GM21717 (cell line): Measurements from ENCODE around the gene LCE2C.
"Not testable (repeated sequence)": the region's sequence is repeated elsewhere in the genome, so short reads cannot be mapped to it uniquely, and the experiment has no call there.

Experiments
- ATAC-seq: cut with Tn5 transposase; IDR thresholded peaks from one replicate; pipeline ENCODE4 v1.9.1; 2021; ENCODE audit warnings: mild to moderate bottlenecking, moderate library complexity; ENCODE audit not compliant: unreplicated experiment

LCE2C gene

GRCh38 chr1:152674983-152675382, at the start of gene LCE2C:
Gene LCE2C, plus strand, starts transcription at chr1:152675279. Its CDS starts 737 bp downstream, at chr1:152676016.
- not testable (repeated sequence) for ATAC-seq

- ATAC-seq, result no peak
Observed at GRCh38 chr1:152626744-152627143, 48.3 kb upstream of the LCE2C start.

- ATAC-seq, result no peak
Observed at GRCh38 chr1:152630596-152630995, 44.5 kb upstream of the LCE2C start.

- no peak for ATAC-seq
Observed at GRCh38 chr1:152640351-152640750, 34.7 kb upstream of the LCE2C start.

- no peak for ATAC-seq
Observed at GRCh38 chr1:152643945-152644344, 31.1 kb upstream of the LCE2C start.

DNA sequence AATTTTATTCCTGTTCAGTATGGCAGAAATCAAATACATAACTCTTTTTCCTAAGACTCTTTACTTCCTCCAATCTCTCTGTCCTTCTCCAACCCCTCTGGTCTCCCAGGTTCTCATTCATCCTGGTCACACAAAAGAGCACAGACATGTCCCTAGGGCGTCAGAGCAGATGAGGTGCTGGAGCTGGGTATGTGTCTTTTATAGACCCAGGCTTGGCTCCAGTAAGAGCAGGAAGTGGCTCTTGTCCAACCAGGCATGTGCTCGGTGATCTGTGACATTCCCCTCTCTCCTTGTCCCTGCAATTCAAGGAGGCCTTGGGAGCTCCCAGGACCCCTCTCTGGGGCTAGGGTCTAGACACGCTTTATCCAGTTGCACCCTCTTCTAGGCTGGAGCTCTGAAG, 29.9 kb upstream of the LCE2C start:
- no peak for ATAC-seq

DNA sequence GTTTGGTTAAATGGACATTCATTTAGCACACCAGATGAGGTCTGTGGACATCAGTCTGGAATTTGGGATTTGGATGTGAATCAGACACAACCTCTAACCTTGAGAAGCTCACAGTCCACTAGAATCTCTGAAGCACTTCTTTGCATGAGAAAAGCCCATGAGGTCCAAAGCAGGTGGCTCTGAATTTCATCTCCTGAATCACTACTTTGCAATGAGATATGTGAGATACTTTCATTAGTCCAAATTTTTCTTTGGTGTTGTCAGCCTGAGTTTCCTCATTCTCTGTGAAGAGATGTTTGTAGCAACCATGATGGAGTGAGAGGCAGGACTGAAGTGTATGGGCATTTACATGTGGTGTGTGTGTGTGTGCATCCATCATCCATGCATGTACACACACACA, 28.4 kb upstream of the LCE2C start:
- no peak for ATAC-seq

- ATAC-seq, result no peak
Observed at GRCh38 chr1:152654110-152654509, 21.0 kb upstream of the LCE2C start.

DNA sequence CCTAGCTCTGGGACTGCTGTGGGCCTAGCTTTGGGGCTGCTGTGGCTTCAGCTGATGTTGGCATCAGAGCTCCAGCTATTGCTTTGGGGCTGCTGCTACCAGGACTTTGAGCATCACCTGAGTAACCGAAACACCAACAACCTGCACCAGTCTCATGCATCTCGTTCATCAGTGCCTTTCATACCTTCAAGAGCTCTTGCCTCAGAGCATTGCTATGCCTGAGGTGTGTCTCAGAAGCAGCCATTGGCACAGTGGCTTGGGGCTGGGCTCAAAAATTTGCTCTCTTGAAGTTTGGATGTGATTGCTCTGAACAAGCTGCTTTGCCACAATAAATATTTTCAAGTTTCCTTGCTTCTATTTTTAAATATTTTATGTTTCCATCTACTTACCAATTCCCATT, 18.6 kb upstream of the LCE2C start:
- no peak for ATAC-seq

- no peak for ATAC-seq
Observed at GRCh38 chr1:152657677-152658076, 17.4 kb upstream of the LCE2C start.

DNA sequence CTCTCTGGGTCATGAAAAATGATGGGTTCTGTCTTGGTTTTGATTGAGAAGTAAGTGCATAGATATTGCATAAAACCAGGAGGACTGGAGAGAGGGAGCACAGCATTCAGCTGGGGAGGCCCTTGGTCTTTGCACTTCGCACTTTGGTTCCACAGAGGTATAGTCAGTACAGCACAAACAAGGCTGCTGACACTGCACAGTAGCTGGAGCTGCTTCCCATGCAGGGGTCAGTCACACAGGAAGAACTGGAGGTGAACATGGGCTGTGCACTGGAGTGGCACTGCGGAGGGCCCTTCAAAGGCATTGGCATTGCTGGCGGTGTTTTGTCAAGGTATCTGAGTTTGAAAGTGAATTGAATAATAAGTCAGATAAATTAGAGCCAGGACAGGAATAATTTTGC, 16.4 kb upstream of the LCE2C start:
- ATAC-seq, result no peak

- ATAC-seq, result no peak
Observed at GRCh38 chr1:152663098-152663497, 12.0 kb upstream of the LCE2C start, which contains the start of gene LCE2D. Gene LCE2D, plus strand, starts transcription at chr1:152663380. Its CDS starts 726 bp downstream, at chr1:152664106.

DNA sequence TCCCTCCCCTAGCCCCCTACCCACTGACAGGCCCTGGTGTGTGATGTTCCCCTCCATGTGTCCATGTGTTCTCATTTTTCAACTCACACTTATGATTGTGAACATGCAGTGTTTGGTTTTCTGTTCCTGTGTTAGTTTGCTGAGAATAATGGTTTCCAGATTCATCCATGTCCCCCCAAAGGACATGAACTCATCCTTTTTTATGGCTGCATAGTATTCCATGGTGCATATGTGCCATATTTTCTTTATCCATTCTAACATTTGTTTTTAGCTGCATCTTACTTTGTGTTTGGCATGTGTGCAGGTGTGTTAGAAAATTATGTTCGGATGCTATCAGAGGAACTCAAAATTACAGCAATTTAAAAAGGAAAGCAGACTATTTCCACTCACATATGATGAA, 8.9 kb upstream of the LCE2C start:
- ATAC-seq, result not testable (repeated sequence)

DNA sequence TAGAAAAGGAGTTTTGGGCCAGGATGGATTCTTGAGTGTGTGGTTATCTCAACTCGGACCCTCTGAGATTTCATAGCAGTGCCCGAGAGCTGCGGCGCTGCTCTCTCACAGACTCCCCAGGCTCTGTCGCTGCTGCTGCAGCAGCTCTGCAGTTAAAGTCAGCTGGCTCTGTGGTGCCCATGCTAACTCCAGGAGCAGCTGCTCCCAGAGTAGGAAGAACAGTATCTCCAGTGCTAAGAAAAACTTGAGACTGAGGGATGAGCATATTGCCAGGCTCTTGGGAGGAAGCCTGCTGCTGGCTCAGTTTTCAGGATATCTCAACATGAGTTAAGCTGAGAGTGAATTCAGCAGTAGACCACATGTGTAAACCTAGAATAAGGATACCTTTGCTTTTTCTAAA, 7.4 kb upstream of the LCE2C start:
- no peak for ATAC-seq

DNA sequence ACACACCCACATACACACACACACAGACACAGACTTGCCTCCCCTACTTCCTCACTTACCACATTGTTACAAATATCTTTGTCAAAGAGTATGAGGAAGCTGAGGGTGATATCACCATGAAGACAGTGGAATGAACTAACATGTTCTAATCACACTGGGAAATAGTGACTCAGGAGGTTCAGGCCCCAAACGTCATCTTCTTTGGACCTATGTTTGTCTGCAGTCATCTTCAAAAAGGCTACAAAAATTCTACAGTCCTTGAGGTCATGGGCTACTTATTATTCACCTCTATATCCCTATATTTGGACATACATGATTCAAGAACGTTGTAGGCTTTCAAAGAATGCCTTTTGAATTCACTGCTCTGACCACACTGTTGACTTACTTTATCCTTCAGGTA, 2.1 kb upstream of the LCE2C start:
- no peak for ATAC-seq

DNA sequence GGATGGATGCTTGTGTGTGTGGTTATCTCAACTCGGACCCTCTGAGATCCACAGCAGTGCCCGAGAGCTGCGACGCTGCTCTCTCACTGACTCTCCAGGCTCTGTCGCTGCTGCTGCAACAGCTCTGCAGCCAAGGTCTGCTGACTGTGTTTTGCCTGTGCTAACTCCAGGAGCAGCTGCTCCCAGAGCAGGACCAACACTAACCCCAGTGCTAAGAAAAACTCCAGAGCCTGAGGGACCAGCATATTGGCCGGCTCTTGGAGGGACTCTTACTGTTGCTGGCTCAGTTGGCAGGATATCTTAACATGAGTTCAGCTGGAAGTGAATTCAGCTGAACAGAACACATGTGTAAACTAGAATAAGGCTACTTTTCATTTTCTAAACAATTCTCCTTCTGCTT, 4.4 kb downstream of the LCE2C start:
- no peak for ATAC-seq

DNA sequence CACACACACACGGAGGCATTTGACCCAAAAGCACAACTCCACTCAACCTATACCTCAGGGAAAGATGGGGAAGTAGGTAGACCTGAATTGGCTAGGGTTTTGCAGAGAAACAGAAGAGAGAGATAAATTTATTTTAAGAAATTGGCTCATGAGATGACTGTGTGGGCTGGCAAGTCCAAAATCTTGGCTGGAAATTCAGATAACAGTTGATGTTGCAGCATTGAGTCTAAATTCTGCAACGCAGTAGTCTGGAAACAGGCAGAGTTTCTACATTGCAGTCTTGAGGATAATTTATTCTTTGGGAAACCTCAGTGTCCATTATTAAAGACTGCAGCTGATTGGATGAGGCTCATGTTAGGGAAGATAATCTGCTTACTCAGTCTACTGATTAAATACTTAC, 6.5 kb downstream of the LCE2C start:
- ATAC-seq, result no peak

GRCh38 chr1:152683846-152684245, 8.8 kb downstream of the LCE2C start:
- ATAC-seq, result no peak

DNA sequence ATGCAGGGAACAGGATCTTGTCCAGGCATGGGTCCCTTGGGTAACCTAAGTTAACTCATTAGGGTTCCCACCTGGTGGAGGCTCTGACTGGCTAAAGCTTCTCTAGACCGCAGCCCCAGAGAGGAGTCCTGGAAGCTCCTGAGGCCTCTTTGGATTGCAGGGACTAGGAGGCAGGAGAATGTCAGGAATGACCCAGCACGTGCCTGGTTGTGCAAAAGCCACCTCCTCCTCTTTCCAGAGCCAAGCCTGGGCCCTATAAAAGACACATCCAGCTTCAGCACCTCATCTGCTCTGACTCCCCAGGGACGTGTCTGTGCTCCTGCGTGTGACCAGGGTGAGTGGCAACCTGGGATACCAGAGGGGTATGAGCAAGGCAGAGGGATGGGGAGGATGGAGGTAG, 10.7 kb downstream of the LCE2C start, which contains the start of gene LCE2B:
LCE2B (plus strand) TSS at position 301 of the 400 bp plus-strand sequence. CDS start 721 bp downstream, outside the sequence.
- not testable (repeated sequence) for ATAC-seq

GRCh38 chr1:152697701-152698600, 22.9 kb downstream of the LCE2C start, which contains the start of gene LCE2A:
Gene LCE2A, plus strand, starts transcription at chr1:152698345. Its CDS starts 557 bp downstream, at chr1:152698902.
- no peak for ATAC-seq

- ATAC-seq, result no peak
Observed at GRCh38 chr1:152699746-152700145, 24.7 kb downstream of the LCE2C start.

DNA sequence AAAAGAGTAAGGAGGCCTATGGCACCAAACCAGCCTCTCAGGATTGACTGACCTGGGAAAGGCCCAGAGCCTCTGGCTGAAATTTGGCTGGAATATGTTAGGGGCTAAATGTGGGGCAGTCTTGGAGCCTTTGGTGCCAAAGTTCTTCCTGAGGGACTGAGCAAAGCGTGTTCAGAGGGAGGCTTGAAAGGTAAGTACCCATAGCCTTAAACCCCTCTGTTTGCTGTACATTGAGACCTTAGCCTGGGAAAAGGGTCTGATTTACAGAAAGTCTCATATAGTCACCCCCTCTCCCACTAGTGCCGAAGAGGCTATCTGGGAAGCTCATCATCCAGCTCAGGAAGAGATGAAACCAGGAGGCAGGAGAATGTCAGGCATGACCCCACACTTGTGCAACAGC, 32.8 kb downstream of the LCE2C start, which contains the start of gene LCE4A:
LCE4A (plus strand) TSS at position 301 of the 400 bp plus-strand sequence. CDS start 916 bp downstream, outside the sequence.
- ATAC-seq, result no peak
